ENCODE measurements around the gene OXNAD1. TPM values are rescaled to one million over a fixed set of nuclear protein-coding genes. Genes with fewer than 3 reads are reported as not detected.

OXNAD1 gene
- total RNA-seq, 1 donor from 2014 or later: 17.6 TPM

DNA sequence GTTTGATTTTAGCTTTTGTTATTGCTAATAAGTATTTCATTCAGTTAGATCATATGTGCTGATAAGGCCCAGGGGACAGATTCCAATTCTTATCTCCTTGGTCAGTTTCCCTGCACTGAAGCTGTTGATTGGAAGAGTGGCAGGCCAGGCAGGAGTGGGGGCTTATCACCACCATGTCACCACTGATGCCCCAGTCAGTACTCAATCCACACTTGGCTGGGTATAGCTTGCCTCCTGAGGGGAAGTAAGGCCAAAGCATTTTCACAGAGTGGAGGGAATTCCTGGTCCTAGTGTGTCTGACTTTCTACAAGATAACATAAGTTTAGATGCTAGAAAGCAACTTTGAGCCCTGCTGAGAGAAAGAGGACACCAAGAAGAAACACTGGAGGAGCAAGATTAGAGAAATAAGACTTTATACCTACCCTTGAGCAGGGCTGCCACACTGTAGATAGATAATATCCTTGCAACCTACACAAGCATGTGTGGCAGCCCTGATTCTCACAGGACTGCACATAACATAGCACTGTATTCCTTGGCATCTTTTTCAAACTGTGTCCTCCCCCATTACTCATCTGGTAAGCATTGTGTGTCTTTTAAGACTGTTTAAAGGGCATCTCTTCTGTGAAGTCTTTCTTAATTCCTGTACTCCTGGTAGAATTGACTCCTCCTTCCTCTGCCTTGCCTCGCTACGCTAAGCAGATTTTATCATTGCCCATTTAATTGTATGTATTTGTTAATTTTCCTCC lies 24.3 kb downstream of the OXNAD1 start:
- H3K36me3 ChIP-seq (ENCODE audit: control insufficient read depth, insufficient read depth, low read length): peaks cover 1% of the 10 kb centered on the region
- no peak for DNase-seq (ENCODE audit: low read depth)
- FAIRE-seq: no peak
- TF ChIP-seq, protein P1, sequence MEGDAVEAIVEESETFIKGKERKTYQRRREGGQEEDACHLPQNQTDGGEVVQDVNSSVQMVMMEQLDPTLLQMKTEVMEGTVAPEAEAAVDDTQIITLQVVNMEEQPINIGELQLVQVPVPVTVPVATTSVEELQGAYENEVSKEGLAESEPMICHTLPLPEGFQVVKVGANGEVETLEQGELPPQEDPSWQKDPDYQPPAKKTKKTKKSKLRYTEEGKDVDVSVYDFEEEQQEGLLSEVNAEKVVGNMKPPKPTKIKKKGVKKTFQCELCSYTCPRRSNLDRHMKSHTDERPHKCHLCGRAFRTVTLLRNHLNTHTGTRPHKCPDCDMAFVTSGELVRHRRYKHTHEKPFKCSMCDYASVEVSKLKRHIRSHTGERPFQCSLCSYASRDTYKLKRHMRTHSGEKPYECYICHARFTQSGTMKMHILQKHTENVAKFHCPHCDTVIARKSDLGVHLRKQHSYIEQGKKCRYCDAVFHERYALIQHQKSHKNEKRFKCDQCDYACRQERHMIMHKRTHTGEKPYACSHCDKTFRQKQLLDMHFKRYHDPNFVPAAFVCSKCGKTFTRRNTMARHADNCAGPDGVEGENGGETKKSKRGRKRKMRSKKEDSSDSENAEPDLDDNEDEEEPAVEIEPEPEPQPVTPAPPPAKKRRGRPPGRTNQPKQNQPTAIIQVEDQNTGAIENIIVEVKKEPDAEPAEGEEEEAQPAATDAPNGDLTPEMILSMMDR (IDR thresholded peaks at IDR 0.05; ENCODE audit: insufficient read depth, low read length, severe bottlenecking): no peak
- no peaks in the 10 kb centered on the region for H3K27me3 ChIP-seq (ENCODE audit: control insufficient read depth, insufficient read depth, low read length)
- H3K4me3 ChIP-seq (ENCODE audit: low read depth, low read length): no peak overlapping the region

DNA sequence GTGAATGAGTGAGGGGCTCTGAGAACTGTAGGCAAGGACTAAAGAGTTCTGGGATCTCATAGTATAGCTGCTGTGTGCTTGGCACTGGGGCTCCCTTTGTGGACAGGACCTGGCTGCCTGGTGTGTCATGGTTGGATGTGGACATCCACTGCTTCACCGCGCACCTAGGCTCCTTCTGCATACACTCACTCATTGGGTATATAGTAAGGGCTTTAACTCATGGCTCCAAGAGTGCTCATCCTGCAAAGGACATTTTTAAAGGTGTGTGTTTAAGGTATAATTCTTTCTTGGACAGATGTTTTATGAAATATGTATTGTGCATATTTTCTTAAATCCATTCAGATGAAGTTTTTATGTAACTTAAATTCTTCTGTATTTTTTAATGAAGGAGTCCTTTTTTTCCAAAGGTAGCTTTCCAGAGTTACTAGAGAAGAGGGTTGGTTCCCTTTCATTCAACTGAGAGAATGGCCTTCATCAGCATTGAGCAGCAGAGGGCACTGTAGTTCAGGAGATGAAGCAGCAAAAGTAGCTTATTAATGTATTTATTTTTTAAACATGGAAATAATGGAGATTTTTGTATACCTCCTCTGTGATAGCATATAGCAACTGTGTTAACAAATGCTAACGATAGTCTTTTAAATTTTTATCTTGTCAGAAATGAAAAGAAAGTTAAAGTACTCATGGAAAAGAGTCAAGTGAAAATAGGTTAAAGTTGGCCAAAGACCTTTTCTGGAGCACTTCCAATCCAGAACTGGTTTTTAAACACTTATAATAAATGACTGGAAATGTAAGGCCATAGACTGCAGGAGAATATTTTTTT lies 25.2 kb downstream of the OXNAD1 start:
- H3K4me3 ChIP-seq (ENCODE audit: low read depth, low read length): no peak overlapping the region
- TF ChIP-seq, protein P1 (IDR thresholded peaks at IDR 0.05; ENCODE audit: insufficient read depth, low read length, severe bottlenecking): peak; percentile 48
- no peak for FAIRE-seq
- DNase-seq (ENCODE audit: low read depth): peak; percentile 45
- no peaks in the 10 kb centered on the region for H3K27me3 ChIP-seq (ENCODE audit: control insufficient read depth, insufficient read depth, low read length)
- peaks cover 3% of the 10 kb centered on the region for H3K36me3 ChIP-seq (ENCODE audit: control insufficient read depth, insufficient read depth, low read length)

DNA sequence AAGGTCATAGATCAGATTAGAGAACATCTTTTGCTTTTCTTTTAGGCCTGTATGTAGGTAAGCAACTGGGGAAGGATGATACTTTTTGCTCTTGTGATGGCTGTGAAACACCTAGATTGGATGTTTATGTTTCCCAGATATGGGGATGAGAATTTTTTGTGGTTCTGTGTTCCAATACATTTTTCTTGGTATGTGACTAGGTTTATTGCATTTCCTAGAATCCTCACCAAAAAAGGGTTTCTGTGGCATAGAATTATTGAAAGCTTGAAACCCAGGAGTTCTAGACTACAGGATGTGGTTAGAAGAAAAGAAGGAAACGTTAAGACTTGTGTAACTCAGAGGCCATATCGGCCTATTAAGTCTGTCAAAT lies 25.8 kb downstream of the OXNAD1 start:
- H3K27me3 ChIP-seq (ENCODE audit: control insufficient read depth, insufficient read depth, low read length): no peaks in the 10 kb centered on the region
- TF ChIP-seq, protein P1 (IDR thresholded peaks at IDR 0.05; ENCODE audit: insufficient read depth, low read length, severe bottlenecking): no peak
- no peak overlapping the region for H3K4me3 ChIP-seq (ENCODE audit: low read depth, low read length)
- no peak for FAIRE-seq
- peaks cover 3% of the 10 kb centered on the region for H3K36me3 ChIP-seq (ENCODE audit: control insufficient read depth, insufficient read depth, low read length)
- DNase-seq (ENCODE audit: low read depth): no peak

DNA sequence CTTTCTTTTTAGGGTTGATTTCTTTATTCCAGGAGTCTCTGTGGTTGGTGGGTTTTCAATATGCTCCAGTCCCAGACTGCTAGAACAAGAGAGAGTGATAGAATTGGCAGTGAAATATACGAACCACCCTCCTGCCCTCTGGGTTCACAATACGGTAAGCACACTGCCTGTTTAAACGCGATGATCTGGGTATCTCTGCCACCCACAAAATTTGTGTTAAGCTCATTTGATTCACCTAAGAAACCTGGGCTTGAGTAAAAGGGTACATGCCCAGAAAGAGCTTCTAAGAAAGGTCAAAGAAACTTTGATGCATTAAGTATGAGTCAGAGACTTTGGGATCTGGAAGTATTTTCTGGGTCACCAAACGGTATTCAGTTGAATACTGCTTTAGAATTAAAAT lies 29.8 kb downstream of the OXNAD1 start:
- FAIRE-seq (no peak), DNase-seq (ENCODE audit: low read depth) (no peak)
- TF ChIP-seq, protein P1 (IDR thresholded peaks at IDR 0.05; ENCODE audit: insufficient read depth, low read length, severe bottlenecking): no peak
- H3K36me3 ChIP-seq (ENCODE audit: control insufficient read depth, insufficient read depth, low read length): peaks cover 5% of the 10 kb centered on the region
- no peaks in the 10 kb centered on the region for H3K27me3 ChIP-seq (ENCODE audit: control insufficient read depth, insufficient read depth, low read length)
- H3K4me3 ChIP-seq (ENCODE audit: low read depth, low read length): no peak overlapping the region

DNA sequence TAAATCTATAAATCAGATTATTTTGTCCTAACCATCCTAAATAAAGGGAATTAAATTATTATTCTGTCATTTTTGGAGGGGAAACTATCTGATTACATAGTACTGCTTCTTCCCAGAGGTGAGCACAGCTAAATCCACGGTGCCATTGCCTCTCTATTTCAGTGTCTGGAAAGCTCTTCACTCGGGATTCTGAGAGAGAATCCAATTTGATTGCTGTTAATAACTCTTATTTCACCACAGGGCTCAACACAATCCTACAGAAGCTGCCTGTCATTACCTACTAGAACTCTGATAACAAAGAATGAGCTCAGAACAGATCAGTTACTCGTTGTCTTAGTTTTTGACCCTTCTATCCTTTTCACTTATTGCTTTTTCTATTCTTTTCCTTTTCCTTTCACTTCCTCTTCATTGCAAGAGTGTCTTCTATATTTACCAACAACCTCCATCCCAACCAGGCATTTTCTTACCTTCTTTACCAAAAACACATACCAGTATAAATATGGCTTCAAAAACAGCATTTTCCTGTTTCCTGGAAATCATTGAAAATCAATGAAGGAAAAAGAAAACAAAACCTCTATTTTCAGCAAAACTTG lies 30.4 kb downstream of the OXNAD1 start:
- TF ChIP-seq, protein P1 (IDR thresholded peaks at IDR 0.05; ENCODE audit: insufficient read depth, low read length, severe bottlenecking): no peak
- FAIRE-seq: no peak
- H3K36me3 ChIP-seq (ENCODE audit: control insufficient read depth, insufficient read depth, low read length): peaks cover 5% of the 10 kb centered on the region

More for the DNA sequence above, 30.4 kb downstream of the OXNAD1 start:
- Histone ChIP-seq H3K27me3 (ENCODE audit: control insufficient read depth, insufficient read depth, low read length) (no peaks in the 10 kb centered on the region), H3K4me3 (ENCODE audit: low read depth, low read length) (no peak overlapping the region)
- DNase-seq (ENCODE audit: low read depth): no peak
